ENCODE results near the gene AKAP13.

Gene AKAP13

DNA sequence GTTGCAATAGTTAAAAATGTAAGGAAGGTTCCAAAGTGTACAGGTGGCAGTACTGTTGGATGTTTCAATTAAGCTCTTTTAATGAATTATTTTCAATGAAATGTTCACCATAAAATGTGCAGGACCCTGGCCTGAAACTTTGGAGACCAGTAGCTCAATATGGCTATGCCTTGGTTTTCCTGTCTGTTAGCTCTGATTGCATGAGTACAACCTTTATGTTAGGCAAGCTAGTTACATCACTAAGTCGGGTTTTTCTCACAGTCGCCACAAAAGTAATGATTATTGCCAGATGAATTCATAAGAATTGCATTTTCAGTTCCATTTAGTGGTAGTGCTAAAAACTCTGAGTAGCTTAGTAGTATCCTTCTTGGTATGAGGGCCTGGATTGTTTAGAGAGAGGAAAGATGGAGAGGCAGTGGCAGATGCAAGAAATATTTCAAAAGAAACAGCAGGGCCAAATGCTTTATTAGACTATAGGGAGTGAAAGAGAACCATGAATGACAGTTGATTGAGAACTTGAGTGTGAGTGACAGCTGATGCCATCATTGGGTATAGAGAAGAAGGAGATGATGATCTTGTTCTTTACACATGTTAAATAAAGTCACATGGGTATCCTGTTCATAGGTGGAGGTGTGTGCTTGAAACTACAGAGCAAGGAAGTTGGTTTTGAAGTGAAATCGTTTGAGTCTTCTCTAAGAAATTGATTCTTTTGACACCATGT, 109.5 kb downstream of the AKAP13 start:
- no peak for TF ChIP-seq ZFX (IDR thresholded peaks at IDR 0.05)
- TF ChIP-seq, protein P1, sequence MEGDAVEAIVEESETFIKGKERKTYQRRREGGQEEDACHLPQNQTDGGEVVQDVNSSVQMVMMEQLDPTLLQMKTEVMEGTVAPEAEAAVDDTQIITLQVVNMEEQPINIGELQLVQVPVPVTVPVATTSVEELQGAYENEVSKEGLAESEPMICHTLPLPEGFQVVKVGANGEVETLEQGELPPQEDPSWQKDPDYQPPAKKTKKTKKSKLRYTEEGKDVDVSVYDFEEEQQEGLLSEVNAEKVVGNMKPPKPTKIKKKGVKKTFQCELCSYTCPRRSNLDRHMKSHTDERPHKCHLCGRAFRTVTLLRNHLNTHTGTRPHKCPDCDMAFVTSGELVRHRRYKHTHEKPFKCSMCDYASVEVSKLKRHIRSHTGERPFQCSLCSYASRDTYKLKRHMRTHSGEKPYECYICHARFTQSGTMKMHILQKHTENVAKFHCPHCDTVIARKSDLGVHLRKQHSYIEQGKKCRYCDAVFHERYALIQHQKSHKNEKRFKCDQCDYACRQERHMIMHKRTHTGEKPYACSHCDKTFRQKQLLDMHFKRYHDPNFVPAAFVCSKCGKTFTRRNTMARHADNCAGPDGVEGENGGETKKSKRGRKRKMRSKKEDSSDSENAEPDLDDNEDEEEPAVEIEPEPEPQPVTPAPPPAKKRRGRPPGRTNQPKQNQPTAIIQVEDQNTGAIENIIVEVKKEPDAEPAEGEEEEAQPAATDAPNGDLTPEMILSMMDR (conservative IDR thresholded peaks at IDR 0.05) = no peak
- H3K27ac ChIP-seq = no peak overlapping the region

DNA sequence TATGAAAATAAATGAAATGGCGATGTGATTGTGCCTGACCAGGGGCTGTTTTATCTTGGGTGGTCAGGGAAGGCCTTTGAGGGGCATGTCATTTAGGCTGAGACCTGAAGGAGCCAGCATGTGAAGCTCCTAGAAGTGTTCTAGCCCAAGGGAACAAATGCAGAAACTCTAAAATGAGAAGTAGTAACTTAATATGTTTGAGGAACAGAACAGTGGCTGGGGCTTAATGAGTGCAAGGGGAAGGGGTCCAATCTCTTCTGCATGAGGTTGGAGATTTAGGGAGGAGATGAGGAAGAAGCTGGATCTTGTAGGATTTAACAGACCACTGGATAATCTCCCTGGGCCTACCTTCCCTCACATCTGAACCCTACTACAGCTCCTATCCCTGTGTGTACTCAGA, 110.5 kb downstream of the AKAP13 start:
- TF ChIP-seq, protein P1 (conservative IDR thresholded peaks at IDR 0.05) = no peak
- TF ChIP-seq ZFX (IDR thresholded peaks at IDR 0.05) = no peak

DNA sequence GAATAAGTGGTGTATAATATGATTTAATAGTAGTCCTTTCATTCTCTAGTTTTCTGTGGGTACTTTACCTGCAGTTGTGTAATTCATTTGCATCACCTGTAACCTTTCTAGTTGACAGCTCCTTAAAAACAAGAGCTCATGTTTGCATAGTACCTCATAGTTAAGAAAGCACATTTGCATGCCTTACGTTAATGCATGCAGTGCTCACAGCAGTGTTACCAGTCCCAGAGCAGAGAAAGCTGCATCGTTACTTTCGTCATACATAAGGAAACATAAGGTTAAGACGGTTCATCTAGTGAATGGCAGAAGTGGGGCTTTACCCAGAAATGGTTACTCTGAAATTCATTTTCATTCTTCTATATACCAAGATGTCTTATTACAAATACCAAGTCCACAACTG, 111.3 kb downstream of the AKAP13 start:
- no peak overlapping the region for H3K27ac ChIP-seq
- TF ChIP-seq, protein P1 (conservative IDR thresholded peaks at IDR 0.05) = no peak
- no peak for TF ChIP-seq ZFX (IDR thresholded peaks at IDR 0.05)

More for the DNA sequence above, 110.5 kb downstream of the AKAP13 start:
- no peak overlapping the region for H3K27ac ChIP-seq

DNA sequence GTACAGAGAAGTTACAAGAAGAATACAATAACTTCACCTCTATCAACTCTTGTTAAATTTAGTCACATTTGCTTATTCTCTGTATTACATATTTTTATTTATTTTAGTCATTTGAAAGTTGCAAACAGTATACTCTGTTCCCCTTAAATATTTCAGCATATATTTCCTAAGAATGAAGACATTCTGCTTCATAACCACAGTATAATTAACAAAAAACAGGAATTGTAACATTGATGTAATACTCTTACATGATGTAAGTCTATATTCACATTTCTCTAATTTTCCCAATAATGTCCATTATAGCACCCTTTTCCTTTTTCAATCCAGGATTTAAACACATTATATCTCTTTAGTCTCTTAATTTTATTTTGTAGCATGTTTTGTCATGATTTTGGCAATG, 112.0 kb downstream of the AKAP13 start:
- H3K27ac ChIP-seq = no peak overlapping the region
- TF ChIP-seq ZFX (IDR thresholded peaks at IDR 0.05) = no peak
- TF ChIP-seq, protein P1 (conservative IDR thresholded peaks at IDR 0.05) = no peak

DNA sequence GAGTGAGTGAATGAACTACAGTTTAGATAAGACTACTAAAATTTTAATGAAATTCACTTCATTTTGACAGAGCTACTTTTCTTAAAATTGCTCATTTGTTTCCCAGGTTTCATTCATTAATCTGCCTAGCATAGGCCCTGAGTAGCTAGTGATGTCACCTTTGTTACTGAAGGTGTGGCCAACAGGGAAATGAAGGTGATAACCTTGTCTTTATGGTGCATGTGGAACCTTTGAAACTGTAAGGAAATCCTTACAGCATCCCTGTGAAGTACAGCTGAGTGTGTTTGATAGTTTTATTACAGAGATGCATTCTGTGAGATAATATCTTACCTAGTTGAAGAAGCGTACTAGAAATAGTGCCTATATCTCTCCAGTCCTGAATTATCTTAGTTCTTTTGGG, 112.9 kb downstream of the AKAP13 start:
- TF ChIP-seq, protein P1 (conservative IDR thresholded peaks at IDR 0.05) = no peak
- no peak for TF ChIP-seq ZFX (IDR thresholded peaks at IDR 0.05)
- no peak overlapping the region for H3K27ac ChIP-seq

DNA sequence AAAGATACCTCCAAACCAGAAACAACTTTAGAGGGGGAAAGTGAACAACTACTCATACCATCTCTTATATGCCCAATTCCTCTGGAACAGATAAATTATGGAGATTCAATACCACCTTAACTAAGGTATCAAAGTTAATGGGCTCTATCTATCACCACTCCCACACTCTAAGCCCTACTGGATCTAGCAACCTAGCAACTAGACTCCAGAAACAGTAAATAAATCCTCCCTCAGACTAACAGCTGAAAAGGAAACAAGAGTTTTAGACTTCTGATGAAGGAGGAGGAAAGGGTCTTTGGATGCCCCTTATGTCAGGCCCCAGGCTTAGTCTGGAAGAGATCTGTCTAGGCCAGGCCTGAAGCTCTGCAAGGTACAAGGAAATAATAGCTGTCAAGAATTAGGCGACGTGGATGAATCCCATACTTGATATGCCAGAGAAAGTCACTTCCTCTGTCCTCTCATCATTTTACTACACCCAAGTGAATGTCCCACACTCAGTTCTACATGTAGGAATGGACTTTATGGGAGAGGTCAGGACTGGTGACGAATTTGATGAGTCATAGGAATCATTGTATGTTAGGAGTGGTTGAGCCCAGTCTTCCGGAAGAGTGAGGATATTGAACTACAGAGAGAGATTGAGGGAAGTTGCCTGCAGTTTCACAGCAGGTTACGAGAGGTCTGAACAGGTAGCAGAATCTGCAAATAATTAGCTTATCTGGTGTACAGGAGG, 113.8 kb downstream of the AKAP13 start:
- H3K27ac ChIP-seq = no peak overlapping the region
- TF ChIP-seq ZFX (IDR thresholded peaks at IDR 0.05) = no peak
- TF ChIP-seq, protein P1 (conservative IDR thresholded peaks at IDR 0.05) = no peak

DNA sequence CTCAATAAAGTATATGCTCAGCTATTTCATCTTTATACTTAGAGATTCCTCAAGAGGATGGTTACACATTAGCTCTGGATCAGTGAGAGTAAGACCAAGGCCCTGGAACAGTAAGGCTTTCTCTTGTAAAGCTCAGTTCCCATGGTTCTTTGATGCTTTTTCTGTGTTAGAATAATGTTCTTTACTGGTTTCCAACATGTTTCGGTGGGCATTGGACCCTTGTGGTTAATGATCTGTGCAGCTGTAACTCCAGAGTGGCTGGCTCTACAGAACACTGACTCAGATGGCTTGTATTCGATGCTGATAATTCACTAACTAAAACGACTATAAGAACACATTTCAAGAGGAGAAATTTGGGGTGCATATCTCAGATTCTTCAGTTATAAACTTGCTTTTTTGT, 114.7 kb downstream of the AKAP13 start:
- H3K27ac ChIP-seq = no peak overlapping the region
- TF ChIP-seq, protein P1 (conservative IDR thresholded peaks at IDR 0.05) = no peak

All from C4-2B (cell line).